Rectal smooth muscle tissue (tissue), 1 donor: ENCODE results near the gene GRAMD1A.
"Not testable (repeated sequence)": the region's sequence is repeated elsewhere in the genome, so short reads cannot be mapped to it uniquely, and the experiment has no call there.

Experiments
- H3K27ac ChIP-seq: one replicate; pipeline ENCODE4 v1.7.0; 2013; ENCODE audit warnings: low read depth, low read length, inconsistent platforms
- H3K27me3 ChIP-seq: one replicate; pipeline ENCODE4 v1.7.0; 2013; ENCODE audit warnings: low read length; ENCODE audit not compliant: control insufficient read depth, insufficient read depth
- H3K36me3 ChIP-seq: one replicate; pipeline ENCODE4 v1.7.0; 2013; ENCODE audit warnings: low read length; ENCODE audit not compliant: control insufficient read depth, insufficient read depth
- H3K4me1 ChIP-seq: one replicate; pipeline ENCODE4 v1.7.0; 2013; ENCODE audit warnings: low read length; ENCODE audit not compliant: control insufficient read depth, insufficient read depth
- H3K4me3 ChIP-seq: one replicate; pipeline ENCODE4 v1.7.0; 2013; ENCODE audit warnings: low read length
- H3K9ac ChIP-seq: one replicate; pipeline ENCODE4 v1.7.0; 2013; ENCODE audit warnings: low read length

The GRAMD1A gene

GRCh38 chr19:35009424-35010415, 9.6 kb downstream of the GRAMD1A start:
- H3K27ac ChIP-seq, result no peak overlapping the region
- H3K36me3 ChIP-seq, result peaks cover 25% of the 10 kb centered on the region
- H3K9ac ChIP-seq, result no peak overlapping the region
- H3K4me1 ChIP-seq, result no peaks in the 10 kb centered on the region
- no peak overlapping the region for H3K4me3 ChIP-seq
- no peaks in the 10 kb centered on the region for H3K27me3 ChIP-seq

GRCh38 chr19:35011091-35011689, 11.1 kb downstream of the GRAMD1A start:
- Histone ChIP-seq H3K4me1 (no peaks in the 10 kb centered on the region), H3K27me3 (no peaks in the 10 kb centered on the region), H3K9ac (no peak overlapping the region), H3K4me3 (no peak overlapping the region), H3K27ac (no peak overlapping the region), H3K36me3 (peaks cover 30% of the 10 kb centered on the region)

GRCh38 chr19:35011737-35012682, 11.9 kb downstream of the GRAMD1A start:
- Histone ChIP-seq H3K27ac (no peak overlapping the region), H3K4me3 (no peak overlapping the region), H3K4me1 (no peaks in the 10 kb centered on the region), H3K9ac (no peak overlapping the region), H3K27me3 (no peaks in the 10 kb centered on the region), H3K36me3 (peaks cover 30% of the 10 kb centered on the region)

GRCh38 chr19:35013041-35013819, 13.1 kb downstream of the GRAMD1A start:
- Histone ChIP-seq H3K4me1 (no peaks in the 10 kb centered on the region), H3K4me3 (no peak overlapping the region), H3K27me3 (no peaks in the 10 kb centered on the region), H3K9ac (no peak overlapping the region), H3K36me3 (peaks cover 36% of the 10 kb centered on the region), H3K27ac (no peak overlapping the region)

- H3K27me3 ChIP-seq, result no peaks in the 10 kb centered on the region
- H3K36me3 ChIP-seq, result peaks cover 38% of the 10 kb centered on the region
- H3K27ac ChIP-seq, result no peak overlapping the region
- no peak overlapping the region for H3K9ac ChIP-seq
- no peaks in the 10 kb centered on the region for H3K4me1 ChIP-seq
- H3K4me3 ChIP-seq, result no peak overlapping the region
Measured at GRCh38 chr19:35013820-35014754, 14.0 kb downstream of the GRAMD1A start.

- H3K4me1 ChIP-seq, H3K4me3 ChIP-seq, H3K27ac ChIP-seq, H3K9ac ChIP-seq, H3K27me3 ChIP-seq: not testable (repeated sequence)
- peaks cover 40% of the 10 kb centered on the region for H3K36me3 ChIP-seq
Measured at GRCh38 chr19:35014774-35015173, 14.7 kb downstream of the GRAMD1A start.

GRCh38 chr19:35015270-35015953, 15.3 kb downstream of the GRAMD1A start:
- Histone ChIP-seq H3K9ac (no peak overlapping the region), H3K27ac (no peak overlapping the region)

GRCh38 chr19:35015954-35016351, 15.8 kb downstream of the GRAMD1A start:
- H3K4me3 ChIP-seq, result no peak overlapping the region
- no peak overlapping the region for H3K27ac ChIP-seq
- H3K27me3 ChIP-seq, result no peaks in the 10 kb centered on the region
- no peaks in the 10 kb centered on the region for H3K4me1 ChIP-seq
- H3K36me3 ChIP-seq, result peaks cover 42% of the 10 kb centered on the region
- no peak overlapping the region for H3K9ac ChIP-seq

More at GRCh38 chr19:35015270-35015953, 15.3 kb downstream of the GRAMD1A start:
- H3K36me3 ChIP-seq, result peaks cover 40% of the 10 kb centered on the region
- H3K4me3 ChIP-seq, result no peak overlapping the region
- H3K27me3 ChIP-seq, result no peaks in the 10 kb centered on the region
- no peaks in the 10 kb centered on the region for H3K4me1 ChIP-seq

GRCh38 chr19:35017507-35017906, 17.4 kb downstream of the GRAMD1A start:
- Histone ChIP-seq H3K4me1 (no peaks in the 10 kb centered on the region), H3K9ac (peak overlapping the region; percentile 16), H3K36me3 (peaks cover 41% of the 10 kb centered on the region), H3K27ac (no peak overlapping the region), H3K27me3 (no peaks in the 10 kb centered on the region), H3K4me3 (no peak overlapping the region)

GRCh38 chr19:35018379-35018778, 18.3 kb downstream of the GRAMD1A start:
- no peaks in the 10 kb centered on the region for H3K27me3 ChIP-seq
- H3K4me3 ChIP-seq, result no peak overlapping the region
- no peak overlapping the region for H3K27ac ChIP-seq
- H3K9ac ChIP-seq, result no peak overlapping the region
- no peaks in the 10 kb centered on the region for H3K4me1 ChIP-seq
- peaks cover 44% of the 10 kb centered on the region for H3K36me3 ChIP-seq
